DMS53 treated with DMSO at 0.1 percent for 48 hours (cell line): ENCODE measurements around the gene BCKDHA.
"Not testable (repeated sequence)": the region's sequence is repeated elsewhere in the genome, so short reads cannot be mapped to it uniquely, and the experiment has no call there.

Experiments used
- DNase-seq: peaks from one replicate; lab custom pipeline; 2025; ENCODE audit not compliant: unreplicated experiment; lab: John Stamatoyannopoulos, UW

BCKDHA gene

DNA sequence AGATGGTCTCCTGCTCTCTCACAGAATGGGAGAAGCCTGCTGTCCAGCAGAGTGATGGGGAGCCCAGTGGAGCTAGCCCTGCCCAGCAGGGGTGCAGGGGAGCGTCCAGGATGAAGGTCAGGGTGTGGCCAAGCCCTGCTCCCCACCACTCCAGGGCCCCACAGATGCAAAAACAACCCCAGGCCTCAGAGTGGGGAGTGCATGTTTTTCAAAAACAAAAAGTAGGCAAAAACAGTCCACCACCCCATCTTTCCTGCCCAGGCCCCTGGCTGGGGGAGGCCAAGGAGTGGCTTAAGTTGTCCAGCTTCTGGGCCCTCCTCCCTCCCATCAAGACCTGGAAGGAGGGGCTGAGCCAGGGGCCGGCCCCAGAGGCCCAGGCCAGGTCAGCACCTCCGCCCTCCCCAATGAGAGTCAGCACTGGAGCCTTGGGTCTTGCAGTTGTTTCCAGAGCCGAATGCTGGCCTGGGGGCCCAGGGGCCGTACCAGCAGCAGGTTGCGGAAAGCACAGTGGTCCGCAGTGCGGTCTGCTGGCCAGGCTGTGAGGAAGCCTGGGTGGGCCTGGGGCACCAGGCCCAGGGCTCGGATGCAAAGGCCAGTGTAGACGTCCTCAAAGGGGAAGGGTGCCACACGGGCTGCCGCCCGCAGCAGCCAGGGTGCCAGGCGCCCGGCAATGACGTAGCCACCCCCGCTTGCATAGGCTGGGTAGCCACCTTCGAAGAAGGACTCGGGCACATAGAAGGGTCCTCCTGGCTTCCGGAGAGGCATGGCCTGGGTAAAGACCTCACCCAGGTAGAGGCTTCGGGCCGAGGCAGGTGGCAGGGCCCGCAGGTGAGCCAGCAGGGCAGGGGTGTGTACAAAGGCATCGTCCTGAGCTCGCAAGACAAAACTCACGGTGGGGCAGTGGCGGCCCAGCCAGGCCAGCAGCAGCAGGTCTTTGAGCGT is 27.8 kb downstream of the BCKDHA start:
- DNase-seq, result no peak

- no peak for DNase-seq
Measured at GRCh38 chr19:41426116-41426841, 28.7 kb downstream of the BCKDHA start.

DNA sequence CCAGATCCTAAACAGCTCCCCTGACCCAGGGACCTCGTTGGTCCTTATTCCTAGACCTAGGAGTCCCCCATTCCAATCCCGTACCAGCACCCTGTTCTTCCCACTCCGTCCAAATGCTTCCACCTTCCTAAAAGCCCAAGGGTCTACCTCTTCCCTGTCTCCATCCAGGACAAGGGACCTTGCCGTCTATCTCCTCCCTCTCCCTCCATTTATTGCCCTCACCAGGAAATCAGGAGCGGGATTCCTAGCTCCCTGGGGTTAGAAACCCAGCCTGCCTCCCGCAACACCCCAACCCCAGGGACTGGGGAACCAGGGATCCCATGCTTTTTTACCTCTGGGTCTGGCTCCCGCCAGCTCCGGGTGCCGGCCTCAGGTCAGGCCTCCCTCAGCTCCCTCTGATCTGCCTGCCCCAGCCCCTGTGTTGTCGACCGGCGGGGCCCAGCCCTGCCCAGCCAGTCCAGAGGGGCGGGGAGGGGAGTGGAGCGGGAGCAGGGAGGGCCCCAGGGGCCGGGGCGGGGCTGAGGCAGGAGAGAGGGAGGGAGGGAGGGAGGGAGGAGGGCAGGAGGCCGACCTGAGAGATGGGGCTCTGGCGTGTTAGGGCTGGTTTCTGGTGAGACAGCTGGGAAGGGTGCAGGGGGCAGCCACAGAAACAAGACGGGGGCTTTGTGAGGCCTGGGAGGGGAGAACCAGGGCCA is 29.5 kb downstream of the BCKDHA start, which contains the start of gene B3GNT8:
TSS of gene B3GNT8 (minus strand) at position 423 of the 695 bp plus-strand sequence. CDS start 596 bp downstream, outside the sequence.
- DNase-seq, result peak; percentile 82

DNA sequence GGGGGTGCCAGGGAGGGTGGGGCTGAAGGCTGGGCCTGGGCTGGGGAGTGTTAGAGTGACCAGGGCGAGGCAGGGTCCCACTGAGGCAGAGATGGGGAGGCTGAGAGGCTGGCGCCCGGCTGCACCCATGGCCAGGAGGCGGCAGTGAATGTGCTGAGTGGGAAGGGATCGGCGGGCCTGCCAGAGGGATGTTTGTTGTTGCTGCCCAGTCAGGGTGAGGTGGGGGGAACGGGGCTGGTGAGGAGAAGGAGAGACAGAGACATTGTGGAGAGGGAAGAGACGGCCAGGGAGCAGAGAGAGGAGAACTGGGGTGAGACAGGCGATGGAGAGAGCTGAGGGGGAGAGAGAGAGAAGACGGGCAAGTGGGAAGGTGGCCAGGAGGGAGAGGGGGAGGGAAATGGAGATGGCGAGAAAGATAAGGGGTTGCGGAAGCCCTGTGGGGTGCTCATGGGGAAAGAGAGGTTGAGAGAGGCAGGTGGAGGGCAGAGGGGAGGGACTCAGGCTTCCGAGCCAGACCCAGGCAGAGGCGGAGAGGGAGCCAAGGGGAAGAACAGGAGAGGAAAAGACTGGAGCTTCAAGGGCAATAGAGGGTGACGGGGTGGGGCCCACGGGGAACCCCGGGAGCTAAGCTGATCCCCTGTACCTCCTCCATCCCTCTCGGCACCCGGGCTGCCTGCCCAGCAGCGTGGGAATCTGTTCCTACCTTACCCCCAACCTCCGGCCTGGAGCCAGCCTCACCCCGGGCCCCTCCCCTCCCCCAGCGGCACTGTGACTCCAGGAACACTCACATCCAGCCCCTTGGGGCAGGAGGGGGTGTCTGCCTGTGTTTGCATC is 30.2 kb downstream of the BCKDHA start:
- DNase-seq, result peak; percentile 42

GRCh38 chr19:41428481-41428859 is 30.9 kb downstream of the BCKDHA start:
- DNase-seq, result no peak

DNA sequence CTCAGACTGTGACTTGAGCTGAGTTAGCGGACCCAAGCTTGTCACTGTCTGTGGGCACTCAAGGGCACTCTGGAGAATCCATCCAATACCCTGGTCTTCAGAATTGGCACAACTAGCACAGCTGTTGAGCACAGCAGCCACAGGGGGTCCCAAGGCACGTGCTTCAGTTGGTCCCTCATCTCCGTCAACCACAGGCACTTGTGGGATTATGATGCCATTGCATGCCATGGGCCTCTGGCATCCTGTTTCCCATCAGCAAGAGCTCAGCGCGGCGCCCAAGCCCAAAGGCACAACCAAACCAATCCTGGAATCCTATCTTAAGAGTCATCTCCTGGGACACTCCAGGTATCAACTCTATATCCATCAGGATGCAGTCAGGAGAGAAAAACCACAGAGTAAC is 33.3 kb downstream of the BCKDHA start:
- no peak for DNase-seq

DNA sequence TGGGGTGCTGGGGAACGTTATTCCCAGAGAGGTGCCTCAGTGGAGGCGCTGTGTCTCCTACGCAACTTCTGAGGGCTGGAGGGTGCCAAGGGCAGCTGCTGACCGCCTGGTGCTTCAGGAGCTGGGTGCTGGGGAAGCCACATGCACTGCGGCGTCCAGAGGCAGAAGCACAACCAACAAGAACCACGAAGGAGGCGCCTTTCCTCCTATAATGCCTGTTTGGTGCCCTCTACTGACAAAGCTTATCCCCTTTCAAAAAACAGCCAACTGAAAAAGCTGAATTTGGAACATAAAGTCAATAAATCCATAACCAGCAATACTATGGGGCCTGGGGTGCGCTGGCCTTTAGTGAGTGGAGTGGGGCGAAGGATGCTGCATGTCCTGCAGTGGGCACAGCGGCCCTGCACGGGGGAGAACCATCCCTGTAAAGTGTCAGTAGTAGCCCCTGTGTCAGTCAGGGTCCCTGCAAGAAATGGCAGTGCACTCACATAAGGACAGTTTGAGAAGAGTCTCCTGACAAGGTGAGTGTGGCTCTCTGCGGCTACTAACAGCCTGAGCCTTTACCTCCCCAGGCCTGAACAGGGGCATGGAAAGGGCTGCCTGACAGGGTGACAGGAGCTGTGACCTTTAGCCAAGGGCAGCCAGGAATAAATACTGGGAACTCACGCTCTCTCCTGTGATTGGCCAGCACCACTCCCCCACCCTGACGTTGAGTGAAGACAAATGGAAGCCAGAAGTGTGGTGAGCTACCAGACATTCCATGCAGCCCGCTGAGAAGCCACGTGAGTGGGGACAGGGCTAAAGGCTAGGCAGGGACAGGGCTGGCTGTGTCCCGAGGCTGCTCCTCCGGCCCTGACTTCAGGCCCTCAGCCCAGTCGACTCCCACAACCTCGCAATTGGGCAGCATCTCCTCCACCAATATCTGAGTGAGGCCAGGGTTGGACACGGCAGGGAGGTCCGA is 34.1 kb downstream of the BCKDHA start:
- DNase-seq, result peak; percentile 44

GRCh38 chr19:41433171-41433570 is 35.6 kb downstream of the BCKDHA start:
- no peak for DNase-seq

DNA sequence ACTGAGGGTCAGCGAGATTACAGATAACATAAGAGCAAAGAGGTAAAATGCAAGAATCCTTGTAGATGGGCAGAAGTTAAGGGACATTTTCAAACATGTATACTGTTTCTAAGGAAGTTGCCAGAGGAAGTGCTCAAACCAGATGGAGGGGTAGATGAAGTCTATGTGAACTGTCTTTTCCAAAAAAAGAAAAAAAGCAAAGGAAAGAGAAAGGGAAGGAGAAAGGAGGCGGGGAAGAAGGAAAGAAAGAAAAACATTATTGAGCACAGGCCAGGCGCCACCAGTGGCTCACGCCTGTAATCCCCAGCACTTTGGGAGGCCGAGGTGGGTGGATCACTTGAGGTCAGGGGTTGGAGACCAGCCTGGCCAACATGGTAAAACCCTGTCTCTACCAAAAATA is 36.8 kb downstream of the BCKDHA start:
- no peak for DNase-seq

DNA sequence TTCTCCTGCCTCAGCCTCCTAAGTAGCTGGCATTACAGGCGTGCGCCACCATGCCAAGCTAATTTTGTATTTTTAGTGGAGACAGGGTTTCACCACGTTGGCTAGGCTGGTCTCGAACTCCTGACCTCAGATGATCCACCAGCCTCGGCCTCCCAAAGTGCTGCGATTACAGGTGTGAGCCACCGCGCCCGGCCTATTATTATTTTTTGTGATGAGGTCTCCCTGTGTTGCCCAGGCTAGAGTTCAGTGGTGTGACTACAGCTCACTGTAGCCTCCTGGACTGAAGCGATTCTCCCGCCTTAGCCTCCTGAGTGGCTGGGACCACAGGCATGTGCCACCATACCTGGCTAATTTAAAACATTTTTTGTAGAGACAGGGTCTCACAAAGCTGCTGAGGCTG is 37.8 kb downstream of the BCKDHA start:
- not testable (repeated sequence) for DNase-seq

GRCh38 chr19:41435936-41436673 is 38.5 kb downstream of the BCKDHA start:
- DNase-seq, result no peak

DNA sequence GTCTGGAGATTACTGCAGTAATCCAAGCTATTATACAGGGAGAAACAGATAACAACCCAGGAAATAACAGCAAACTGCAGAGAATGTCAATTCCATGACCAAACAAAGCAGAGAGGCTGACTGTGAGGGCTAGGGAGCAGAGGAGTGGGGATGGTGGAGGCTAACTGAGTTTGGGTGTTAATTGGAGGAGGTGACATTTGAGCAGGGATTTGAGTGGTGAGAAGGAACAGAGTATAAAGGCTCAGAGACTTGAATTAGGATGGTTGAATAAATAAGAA is 39.0 kb downstream of the BCKDHA start:
- no peak for DNase-seq

- DNase-seq, result no peak
Measured at GRCh38 chr19:41437944-41438574, 40.4 kb downstream of the BCKDHA start.

DNA sequence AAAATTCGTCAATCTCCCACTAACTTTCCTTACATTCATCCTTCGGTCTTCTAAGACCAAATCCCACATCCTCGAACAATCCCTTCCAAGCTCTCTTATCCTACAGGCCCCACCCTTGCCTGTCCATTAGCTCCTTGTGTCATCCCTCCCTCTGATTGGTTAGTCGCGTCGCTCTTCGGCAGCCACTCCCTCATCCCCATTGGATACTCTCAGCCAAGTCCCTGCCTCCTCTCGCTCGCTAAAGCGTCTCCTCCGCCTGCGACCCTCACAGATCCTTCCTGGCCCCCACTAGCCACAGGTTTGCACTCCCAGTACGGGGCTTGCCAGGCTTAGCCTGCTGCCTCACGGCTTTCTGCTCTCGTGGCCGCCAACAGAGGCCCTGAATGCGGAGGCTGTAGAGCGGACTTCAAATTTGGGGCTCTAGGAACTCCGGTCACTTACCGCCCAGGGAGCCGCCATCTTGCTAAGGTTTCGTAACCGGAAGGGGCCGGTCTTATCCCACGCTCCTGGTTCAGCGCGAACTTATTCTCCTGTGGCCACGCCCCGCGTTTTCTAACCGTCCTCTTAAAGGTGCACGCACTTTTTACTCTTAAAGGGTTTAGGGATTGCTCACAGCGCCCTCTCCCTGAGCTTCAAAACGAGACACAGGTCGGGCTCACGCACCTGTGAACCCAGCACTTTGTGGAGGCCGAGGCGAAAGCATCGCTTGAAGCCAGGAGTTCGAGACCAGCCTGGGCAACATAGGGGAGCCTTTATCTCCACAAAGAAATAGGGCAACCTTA is 42.0 kb downstream of the BCKDHA start, which contains the start of gene DMAC2:
TSS of gene DMAC2 (minus strand) at position 472 of the 782 bp plus-strand sequence. CDS start at position 459, 13 bp downstream.
- peak; percentile 99 for DNase-seq

GRCh38 chr19:41441321-41441945 is 43.8 kb downstream of the BCKDHA start:
- no peak for DNase-seq

DNA sequence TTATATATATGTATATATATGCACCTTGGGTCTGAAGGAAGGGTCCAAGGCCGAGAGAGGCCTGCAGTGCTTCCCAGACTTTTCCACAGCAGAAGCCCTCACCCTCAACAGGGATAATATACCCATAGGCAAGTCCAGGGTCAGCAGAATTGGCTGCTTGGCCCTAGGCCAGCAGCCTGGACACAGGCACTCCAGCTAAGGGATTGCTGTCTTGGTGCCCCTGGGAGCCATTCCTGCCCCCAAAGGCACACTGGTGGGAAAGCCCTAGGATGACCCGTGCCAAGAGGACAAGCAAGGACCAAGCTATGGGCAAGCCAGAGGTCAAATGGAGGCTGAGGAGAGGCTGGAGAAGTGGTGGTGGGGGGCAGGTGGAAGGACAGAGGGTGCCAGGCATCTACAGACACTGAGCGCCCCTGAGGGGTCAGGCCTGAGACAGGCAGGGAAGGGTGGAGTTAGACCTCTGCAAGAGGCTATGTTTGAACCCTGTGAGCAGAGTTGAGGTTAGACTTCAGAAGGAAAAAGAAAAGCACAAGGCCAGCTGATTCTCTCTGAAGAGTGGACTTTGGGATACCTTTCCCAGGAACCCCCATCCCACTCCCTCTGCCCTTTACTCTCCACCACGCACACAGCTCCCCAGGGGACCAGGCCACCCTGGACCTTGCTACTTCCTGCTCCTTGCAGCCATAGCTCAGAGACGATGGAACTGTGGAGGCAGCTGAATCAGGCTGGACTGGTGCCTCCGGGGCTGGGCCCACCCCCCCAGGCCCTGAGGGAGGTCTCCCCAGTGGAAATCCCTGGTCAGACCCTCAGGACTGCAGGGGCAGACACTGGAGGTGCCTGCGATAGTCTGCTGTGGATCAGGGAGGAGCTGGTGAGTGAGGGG is 45.1 kb downstream of the BCKDHA start, which contains the start of gene ERICH4:
TSS of gene ERICH4 (plus strand) at position 684 of the 883 bp plus-strand sequence. CDS start at position 698, 14 bp downstream.
- DNase-seq, result no peak
